HCT116 (cell line): Measurements from ENCODE around the gene TMEM135.

Experiments used
- CTCF ChIP-seq, 3 experiments: fragments of 200-600 bp in 1 of 3; sonication (generic) in 1 of 3; IDR thresholded peaks in 2 of 3; conservative IDR thresholded peaks in 1 of 3; 2 replicates each; pipeline ENCODE4 v1.5.1; 2012 to 2017; ENCODE audit warnings: low read depth in 2 of 3, low read length in 2 of 3, antibody characterized with exemption in 1 of 3, borderline replicate concordance in 1 of 3, control low read depth in 1 of 3, mild to moderate bottlenecking in 1 of 3, mixed read lengths in 1 of 3, mixed run types in 1 of 3, moderate library complexity in 1 of 3; ENCODE audit not compliant: insufficient read depth in 1 of 3
- EGR1 ChIP-seq: IDR thresholded peaks from 2 replicates; pipeline ENCODE4 v1.6.1; 2012; ENCODE audit warnings: low read depth
- EZH2phosphoT487 ChIP-seq: fragments of 200-600 bp; IDR thresholded peaks from 2 replicates; pipeline ENCODE4 v1.6.1; 2018; ENCODE audit warnings: antibody characterized with exemption, borderline replicate concordance
- JUND ChIP-seq: IDR thresholded peaks from 2 replicates; pipeline ENCODE4 v1.6.1; 2012
- POLR2A ChIP-seq: IDR thresholded peaks from 2 replicates; pipeline ENCODE4 v1.7.0; 2011; ENCODE audit warnings: borderline replicate concordance; ENCODE audit not compliant: insufficient read depth, insufficient read length; ENCODE audit errors: extremely low read depth
- TF ChIP-seq, protein P1 (sequence below): IDR thresholded peaks from 2 replicates; pipeline ENCODE4 v1.6.1; 2012
- TF ChIP-seq, protein P2 (sequence below): IDR thresholded peaks from 2 replicates; pipeline ENCODE4 v1.6.1; 2012; ENCODE audit warnings: low read depth

DNA sequence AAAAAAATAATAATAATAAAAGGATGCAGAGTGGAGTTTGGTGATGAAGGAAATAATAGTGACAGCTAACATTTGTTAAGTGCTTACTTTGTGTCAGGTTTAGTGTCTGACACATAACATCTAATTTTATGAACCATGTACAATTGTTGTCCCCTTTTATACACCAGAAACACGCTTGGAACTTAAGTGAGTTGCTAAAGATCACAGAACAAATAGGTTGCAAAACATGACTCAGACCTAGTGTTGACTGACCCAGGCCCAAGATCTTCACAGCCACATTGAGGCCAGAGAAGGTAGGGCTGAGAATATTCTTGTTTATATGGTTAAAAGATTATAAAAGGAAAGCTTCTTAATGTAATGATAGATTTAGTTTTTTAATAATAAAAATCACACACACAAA lies 25.6 kb upstream of the TMEM135 start:
- TF ChIP-seq EZH2phosphoT487 (no peak), EGR1 (no peak), JUND (no peak), POLR2A (no peak), CTCF (IDR thresholded peaks at IDR 0.05 in 2 of 3, conservative IDR thresholded peaks at IDR 0.05 in 1 of 3; ENCODE audit: borderline replicate concordance in 1 of 3, insufficient read depth in 1 of 3, low read depth in 2 of 3, low read length in 2 of 3) (no peak)
- TF ChIP-seq, protein P1, sequence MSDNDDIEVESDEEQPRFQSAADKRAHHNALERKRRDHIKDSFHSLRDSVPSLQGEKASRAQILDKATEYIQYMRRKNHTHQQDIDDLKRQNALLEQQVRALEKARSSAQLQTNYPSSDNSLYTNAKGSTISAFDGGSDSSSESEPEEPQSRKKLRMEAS: no peak
- TF ChIP-seq, protein P2, sequence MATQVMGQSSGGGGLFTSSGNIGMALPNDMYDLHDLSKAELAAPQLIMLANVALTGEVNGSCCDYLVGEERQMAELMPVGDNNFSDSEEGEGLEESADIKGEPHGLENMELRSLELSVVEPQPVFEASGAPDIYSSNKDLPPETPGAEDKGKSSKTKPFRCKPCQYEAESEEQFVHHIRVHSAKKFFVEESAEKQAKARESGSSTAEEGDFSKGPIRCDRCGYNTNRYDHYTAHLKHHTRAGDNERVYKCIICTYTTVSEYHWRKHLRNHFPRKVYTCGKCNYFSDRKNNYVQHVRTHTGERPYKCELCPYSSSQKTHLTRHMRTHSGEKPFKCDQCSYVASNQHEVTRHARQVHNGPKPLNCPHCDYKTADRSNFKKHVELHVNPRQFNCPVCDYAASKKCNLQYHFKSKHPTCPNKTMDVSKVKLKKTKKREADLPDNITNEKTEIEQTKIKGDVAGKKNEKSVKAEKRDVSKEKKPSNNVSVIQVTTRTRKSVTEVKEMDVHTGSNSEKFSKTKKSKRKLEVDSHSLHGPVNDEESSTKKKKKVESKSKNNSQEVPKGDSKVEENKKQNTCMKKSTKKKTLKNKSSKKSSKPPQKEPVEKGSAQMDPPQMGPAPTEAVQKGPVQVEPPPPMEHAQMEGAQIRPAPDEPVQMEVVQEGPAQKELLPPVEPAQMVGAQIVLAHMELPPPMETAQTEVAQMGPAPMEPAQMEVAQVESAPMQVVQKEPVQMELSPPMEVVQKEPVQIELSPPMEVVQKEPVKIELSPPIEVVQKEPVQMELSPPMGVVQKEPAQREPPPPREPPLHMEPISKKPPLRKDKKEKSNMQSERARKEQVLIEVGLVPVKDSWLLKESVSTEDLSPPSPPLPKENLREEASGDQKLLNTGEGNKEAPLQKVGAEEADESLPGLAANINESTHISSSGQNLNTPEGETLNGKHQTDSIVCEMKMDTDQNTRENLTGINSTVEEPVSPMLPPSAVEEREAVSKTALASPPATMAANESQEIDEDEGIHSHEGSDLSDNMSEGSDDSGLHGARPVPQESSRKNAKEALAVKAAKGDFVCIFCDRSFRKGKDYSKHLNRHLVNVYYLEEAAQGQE: no peak
